C1 segment of cervical spinal cord (tissue), 14 donors: Measurements from ENCODE around the gene FOXJ3.
"Not testable (repeated sequence)": the region's sequence is repeated elsewhere in the genome, so short reads cannot be mapped to it uniquely, and the experiment has no call there.

Experiments used
- DNase-seq, 14 donors: peaks; one replicate each; lab custom pipeline; 2025; lab: John Stamatoyannopoulos, UW

The FOXJ3 gene

DNA sequence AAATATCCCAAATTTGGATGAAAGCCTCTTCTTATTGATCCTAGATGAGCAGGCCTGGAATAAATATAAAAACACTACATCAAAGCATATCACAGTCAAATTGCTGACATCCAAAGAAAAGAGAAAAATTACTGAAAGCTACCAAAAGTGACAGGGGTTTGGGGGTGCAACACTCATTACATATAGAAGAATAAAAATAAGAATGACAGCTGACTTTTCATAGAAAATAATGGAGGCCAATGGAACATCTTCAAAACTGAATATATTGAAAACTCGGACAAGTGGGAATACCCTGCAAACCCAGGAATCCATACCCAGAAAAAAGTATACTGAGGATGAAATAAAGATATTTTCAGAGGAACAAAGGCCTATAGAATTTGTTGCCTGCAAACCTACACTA is 84.0 kb downstream of the FOXJ3 start:
- no peak for DNase-seq

DNA sequence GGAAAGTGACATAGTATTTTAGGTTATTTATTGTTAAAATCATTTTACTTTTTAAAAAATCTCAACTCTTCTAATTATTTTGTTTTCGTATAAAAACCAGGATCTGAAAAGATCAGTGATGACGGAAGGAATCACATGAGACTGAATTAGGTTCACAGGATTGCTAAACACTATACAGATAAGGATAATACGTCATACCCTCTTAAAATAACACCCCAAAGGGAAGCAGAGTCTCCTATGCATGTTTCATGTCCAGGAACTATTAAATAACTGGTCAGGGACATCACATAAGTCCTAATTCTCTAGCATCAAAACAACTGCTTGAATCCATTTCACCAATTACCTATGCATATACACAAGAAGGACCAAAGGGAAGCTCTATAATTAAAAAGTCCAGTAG is 84.9 kb downstream of the FOXJ3 start:
- no peak for DNase-seq

DNA sequence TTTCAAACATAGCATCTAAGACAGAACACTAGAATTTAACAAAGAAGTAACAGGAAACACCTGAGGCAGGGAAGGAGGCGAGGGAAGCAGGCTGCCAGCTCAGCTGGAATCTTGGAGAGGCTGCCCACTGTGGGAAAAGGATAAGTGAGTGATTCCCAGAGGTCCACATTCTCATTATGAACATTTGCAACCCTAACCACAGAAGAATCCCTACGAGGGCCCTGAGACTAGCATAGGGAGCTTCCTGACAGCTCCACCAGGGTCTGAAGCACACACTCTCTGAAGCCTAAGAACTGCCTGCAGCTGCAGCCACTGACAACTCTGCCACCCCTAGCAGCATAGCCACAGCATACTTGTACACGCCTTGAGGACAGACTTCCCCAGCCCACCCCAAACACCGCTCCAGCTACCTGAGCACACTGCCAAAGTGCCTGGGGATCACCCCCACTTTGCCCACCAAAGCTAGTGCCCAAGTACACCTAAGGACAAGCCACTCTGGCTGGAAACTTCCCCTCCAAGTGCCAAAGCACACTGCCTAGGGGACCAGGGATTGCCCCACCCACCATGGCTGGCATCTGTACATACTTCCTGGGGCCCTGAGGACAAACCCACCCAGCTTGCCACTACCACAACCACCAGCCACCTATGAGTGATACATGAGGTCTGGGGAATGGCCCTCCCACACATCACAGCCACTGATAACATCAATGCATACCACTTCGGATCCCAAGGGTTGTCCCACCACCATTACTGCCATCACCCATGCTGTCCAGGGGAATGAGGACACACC is 93.9 kb downstream of the FOXJ3 start:
- DNase-seq: no peak

DNA sequence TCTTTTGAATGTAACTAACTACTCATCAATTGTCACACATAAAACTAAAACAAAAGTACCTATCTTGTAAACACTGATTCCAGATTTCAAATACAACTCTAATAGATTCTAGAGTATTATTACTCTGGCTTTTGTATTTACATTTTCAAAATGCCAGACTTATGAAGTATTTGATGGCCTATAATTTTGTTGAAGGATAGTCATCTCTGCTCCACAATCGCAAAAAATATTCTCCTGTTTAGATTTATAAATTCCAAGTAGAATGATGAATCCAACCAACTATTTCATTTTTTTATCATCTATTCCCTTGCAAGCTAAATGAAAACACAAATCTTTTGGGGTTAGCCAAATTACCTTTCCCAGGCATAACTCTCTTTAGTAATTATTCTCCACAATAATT is 95.5 kb downstream of the FOXJ3 start:
- no peak for DNase-seq

DNA sequence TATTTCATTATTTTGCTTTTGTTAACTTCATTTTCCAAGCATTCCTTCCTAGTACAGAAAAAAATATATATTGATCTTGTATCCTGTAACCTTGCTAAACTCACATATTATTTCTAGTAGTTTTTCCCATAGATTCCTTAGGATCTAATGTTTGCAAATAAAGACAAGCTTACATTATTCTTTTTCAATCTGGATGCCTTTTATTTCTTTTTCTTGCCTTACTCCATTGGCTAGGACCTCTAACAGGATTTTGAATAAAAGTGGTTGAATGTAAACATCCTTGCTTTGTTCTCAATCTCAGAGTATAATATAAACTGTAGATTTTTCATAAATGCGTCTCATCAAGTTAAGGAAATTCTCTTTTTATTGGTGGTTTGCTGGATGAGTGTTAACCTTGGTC is 96.0 kb downstream of the FOXJ3 start:
- no peak for DNase-seq

DNA sequence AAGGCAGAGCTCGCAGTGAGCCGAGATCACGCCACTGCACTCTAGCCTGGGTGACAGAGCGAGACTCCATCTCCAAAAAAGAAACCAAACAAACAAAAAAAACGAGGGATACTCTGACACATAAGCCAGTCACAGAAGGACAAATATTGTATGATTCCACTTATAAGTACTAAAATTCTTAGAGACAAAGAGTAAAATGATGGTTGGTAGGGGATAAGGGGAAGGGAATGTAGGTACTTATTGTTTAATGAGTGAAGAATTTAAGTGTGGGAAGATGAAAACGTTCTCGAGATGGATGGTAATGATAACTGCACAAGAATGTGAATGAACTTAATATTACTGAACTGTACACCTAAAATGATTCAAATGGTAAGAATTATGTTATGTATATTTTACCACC is 103.8 kb downstream of the FOXJ3 start:
- DNase-seq: no peak

DNA sequence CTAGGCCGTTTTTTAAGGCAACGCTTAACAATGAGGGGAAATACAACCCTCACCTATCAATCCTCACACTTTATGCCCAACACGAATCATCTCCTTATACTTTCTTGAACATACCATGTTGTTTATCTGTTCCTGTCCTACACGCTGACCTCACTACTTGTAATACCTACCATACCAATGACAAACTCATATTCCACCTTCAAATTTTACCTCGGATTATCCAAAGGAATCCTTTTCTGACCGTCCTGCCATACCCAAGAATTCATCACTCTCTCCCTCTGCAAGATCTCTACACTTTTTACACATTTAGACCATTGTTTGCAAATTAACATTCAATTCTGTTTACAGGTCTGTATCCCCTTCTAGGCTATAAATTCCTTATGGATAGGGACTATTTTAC is 106.1 kb downstream of the FOXJ3 start:
- no peak for DNase-seq

DNA sequence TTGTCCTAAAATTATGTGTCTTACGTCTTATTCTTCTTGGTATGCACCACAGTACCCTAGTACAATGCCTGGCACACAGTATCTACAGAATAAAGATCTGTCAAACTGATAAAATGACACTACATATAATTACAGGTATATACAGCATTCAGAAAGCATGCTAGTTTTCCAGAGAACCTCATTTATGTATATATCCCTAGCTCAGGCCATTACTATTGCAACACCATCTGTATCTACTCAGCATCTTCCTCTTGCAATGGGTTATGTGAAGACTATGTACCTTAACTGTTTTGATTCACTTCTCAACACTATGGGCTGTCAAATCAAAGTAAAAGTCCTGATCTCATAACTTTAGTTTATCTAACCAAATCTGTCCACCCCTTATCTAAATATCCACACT is 112.0 kb downstream of the FOXJ3 start:
- no peak for DNase-seq

DNA sequence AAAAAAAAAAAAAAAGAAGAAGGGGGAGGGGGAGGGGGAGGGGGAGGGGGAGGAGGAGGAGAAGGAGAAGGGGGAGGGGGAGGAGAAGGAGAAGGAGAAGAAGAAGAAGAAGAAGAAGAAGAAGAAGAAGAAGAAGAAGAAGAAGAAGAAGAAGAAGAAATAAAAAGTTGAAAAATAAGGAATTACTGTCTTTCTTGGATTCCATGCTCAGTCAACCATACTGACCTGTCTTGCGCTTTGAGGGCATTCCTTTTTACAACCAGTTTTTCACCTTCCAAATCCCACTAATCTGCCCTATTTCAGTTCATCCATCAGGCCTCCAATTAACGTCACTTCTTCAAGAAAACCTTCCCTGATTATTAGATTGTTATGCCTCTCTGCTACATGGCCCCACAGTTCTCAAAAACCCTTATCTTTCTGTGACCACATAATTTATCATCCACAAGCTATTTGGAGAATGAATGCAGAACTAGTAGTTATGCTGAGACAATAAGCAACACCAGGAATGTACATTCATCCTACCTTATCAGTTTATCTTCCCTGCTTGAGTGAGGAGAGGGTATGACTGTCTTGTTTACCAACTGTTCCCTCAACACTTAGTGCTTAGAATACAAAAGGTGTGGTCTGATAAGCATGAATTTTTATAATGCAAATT is 113.0 kb downstream of the FOXJ3 start:
- DNase-seq: no peak

DNA sequence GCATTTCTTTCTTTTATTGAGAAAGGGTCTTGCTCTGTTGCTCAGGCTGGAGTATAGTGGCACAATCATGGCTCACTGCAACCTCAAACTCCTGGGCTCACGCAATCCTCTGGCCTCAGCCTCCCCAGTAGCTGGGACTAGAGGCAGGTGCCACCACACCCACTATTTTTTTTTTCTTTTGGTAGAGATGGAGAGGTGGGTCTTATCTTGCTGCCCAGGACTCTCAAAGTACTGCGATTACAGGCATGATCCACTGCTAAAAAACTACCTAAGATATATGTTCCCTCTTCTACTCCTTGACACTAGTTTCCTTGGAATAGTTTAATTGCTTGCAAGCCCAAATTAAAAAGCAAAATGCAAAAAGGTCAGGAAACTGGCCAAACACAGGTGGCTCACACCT is 113.6 kb downstream of the FOXJ3 start:
- no peak for DNase-seq

DNA sequence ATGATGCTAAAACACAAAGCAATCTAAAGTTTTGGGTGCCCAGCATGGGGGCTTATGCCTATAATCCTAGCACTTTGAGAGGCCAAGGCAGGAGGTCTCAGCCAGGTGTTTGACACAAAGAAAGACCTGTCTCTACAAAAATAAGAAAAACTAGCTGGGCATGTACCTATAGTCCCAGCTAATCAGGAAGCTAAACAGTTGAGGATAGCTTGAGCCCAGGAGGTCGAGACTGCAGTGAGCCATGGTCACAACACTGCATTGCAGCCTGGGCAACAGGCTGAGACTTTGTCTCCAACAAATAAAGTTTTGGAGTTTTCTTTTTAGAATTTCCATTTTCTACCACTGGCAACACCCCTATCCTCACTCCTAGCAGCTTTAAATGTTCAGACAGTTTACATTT is 115.4 kb downstream of the FOXJ3 start:
- DNase-seq: no peak

DNA sequence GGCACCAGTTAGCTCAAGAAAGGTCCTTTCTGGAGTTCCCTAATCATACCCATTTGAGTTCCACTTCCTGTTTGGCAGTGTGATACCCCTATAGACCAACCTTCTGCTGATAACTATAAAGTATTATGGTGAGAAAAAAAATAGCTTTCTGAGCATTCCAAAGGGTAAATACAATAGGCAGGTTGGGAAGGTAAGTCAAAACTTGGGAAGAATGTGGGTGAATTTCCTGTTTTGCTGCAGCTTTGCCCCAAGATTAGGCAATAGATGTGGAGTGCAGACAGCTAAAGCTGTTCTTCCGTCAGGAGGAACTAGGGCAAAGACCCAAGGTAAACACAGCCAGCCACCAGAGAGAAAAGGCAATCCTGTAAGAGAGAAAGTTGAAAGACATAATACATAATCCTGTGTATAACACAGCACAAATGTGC is 120.6 kb downstream of the FOXJ3 start:
- no peak for DNase-seq

DNA sequence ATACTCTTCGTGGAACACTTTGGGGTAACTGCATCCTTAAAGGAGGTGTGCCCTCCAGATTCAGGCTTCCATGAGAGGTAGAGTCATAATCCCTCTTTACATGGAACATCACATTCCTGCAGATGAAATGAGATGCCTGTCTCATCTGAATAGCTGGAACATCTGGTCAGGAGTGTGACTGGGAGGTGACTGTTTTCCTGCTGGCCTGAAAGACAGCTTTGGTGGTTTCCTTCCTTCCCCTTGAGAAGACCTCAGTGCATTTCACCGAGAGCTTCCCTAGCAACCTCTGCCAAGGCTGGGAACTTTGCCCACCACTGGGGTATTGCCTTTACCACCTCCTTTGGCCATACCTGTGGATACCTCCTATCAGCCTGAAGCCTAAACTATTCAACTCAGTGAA is 123.8 kb downstream of the FOXJ3 start:
- DNase-seq: no peak

DNA sequence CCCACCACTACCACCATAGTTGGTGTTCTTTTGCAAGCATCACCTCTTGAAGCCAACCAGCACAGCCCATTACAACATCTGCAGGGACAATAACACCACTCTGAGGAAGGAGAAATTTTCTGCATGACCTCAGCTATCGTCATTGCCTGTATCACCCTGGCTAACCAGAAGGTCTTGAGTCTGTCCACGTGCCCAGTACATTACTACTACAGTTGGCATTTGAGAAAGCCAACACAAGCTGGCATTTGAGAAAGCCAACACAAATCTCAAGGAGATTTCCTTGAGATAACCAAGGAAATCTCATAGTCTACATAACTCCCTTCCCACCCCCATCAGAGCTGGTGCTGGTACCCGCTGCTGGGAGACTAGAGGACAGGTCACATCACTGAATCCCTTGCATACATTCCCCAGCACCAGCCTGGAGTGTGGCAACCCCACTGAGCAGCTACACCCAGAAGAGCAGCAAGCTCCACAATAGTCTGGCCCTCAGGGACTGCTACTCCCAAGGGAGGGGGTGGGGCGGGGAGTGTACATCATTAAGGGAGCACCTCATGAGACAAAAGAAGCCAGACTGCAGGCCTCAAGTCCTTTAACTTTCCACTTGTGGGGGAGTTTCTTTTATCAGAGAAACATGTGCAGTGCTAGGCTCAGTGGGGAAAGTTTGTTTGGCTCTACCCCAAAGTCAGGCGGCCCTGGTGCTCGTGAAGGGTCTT is 124.5 kb downstream of the FOXJ3 start:
- DNase-seq: no peak

DNA sequence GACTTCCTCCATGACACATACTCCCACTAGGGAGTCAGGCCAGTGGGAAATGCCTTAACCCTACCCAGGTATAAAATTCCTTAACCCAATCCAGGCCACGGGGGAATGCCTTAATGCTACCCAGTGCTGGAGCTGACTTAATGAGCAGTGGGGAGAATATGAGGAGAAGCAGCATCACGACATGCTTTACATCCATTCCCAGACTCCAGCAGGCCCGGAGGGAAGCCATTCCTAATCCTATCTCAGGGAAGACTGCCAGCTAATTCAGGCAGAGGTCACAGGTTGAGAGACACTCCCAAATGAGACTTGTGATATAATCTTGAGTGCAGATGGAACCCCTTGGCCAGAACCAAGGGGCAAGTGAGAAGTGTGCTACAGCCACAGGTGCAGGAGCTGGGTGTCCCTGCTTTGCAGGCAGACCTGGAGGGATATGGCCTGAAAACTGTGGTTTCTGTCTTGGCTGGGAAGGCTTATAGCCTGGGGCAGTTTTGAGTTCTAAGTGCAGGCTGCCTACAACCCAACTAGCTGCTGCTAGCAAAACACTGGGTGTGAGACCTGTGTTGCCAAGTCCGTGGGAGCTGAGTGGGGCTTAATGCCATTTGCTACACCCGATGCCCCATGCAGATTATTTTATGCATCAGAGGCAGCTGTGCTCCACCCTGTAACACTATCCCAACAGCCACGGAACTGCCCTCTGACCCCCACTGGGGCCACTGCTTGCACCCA is 125.3 kb downstream of the FOXJ3 start:
- no peak for DNase-seq

DNA sequence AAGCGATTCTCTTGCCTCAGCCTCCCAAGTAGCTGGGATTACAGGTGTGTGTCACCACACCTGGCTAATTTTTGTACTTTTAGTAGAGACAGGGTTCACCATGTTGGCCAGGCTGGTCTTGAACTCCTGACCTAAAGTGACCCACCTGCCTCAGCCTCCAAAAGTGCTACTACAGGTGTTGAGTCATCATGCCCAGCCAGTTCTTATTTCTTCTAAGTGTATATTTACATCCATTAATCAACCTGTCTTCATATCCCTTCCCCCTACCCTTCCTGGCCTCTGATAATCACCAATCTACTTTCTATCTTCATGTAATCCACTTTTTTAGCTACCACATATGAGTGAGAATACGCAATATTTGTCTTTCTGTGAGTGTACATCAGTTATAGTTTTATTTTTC is 128.1 kb downstream of the FOXJ3 start:
- DNase-seq: not testable (repeated sequence)

DNA sequence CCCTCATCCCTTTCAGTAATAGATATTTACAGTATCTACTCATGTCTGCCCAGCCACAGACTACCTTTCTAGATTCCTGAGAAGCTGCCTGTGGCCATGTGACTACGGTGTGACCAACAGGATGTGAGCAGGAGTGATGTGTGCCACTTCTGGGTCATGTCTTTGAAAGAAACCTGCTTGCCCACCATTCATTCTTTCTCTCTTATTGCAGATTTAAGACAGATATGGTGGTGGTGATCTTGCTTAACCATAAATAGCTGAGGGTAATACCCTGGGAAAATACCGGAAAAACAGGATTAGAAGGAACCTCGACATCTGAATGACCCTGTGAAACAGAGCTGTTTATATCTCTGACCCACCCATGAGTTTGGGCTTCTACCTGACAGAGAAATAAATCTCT is 128.9 kb downstream of the FOXJ3 start:
- no peak for DNase-seq

DNA sequence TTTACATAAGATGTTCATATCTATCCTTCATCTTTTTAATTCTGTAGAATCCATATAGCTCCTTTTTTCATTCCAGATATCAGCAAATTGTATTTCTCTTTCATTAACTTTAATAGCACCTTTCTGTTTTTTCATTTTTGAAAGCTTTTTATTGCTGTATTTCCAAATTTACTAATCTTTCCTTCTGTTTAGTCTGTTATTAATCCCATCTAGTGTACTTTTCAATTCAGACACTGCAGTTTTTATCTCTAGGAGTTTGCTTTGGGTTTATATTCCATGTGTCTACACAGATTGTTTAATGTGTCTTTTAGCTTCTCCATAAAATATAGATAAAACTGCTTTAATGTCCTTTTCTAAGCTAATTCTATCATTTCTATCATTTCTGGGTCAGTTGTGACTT is 133.0 kb downstream of the FOXJ3 start:
- no peak for DNase-seq

DNA sequence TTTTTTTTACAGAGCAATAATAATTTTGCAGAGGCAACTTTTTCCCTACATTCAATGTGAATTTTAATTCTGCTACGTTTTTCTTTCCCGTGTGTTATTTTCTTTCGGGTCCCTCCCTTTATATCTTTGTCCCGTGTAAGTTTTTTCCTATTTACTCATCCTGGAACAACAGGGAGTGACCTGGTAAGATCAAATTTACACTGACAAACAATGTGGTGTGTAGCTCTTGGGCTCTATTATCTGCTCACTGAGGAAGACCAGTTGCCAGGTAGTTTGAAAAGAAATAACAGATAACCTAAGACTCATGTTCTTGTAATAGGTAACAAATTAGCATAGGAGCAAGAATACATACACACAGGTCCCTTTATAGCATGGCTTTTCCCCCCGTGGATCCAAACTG is 136.8 kb downstream of the FOXJ3 start:
- no peak for DNase-seq

DNA sequence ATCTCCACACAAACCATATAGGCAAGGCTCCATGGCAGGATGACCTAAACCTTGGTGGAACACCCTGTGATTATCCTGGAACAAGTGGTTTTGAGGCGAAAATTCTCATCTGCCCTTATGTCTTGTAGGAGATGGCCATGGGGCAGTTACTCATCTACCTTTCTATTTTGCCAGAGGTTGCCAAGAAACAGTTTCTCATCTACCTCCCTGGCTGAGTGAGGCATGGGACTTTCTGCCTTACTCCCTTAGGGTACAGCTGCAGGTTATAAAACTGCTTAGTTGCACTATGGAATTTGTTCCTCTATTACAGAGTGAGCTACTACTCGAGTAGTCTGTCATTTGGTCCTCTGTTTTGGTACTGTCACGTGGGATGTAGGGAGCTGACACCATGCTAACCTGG is 139.2 kb downstream of the FOXJ3 start:
- DNase-seq: no peak

DNA sequence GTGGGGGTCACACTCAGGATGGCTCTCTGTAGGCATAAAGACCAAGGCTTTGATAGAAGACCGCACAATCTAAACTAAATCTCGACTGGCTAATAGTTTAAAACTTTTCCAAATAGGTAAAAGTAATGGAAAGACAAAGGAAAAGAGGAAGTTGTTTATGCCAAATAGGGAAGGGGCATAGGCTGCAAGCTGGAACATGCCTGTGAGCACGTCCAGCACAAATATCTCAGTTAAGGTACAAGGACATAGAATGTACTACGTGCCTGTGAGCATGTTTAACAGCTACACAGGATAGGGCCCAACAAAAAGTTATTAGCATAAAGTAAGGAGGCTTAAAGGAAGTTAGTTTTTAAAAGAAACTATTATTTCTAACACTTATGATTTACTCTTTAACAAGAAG is 142.9 kb downstream of the FOXJ3 start:
- no peak for DNase-seq

DNA sequence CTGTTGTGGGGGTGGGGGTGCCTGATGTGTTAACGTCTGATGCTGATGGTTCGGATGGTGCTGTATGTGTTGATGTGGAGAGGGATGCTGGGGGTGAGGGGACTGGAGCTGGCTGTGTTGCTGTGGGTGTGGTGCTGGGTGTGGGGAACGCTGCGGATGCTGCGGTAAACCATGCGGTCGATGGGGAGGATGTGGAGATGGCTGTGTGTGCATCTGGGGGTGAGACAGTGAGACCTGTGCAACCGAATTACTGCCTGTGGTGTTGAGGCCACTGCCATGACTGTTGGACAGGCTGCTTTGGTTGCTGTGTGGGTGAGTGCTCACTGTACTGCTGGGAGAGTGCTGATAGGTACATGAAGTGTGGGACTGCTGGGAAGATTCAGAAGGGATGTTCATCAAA is 143.7 kb downstream of the FOXJ3 start:
- DNase-seq: no peak
